Adrenal gland (tissue), 12 donors: Measurements from ENCODE around the gene RYR1. TPM values are rescaled to one million over a fixed set of nuclear protein-coding genes. Genes with fewer than 3 reads are reported as not detected.

Experiments
- DNase-seq, 7 donors: peaks; one replicate each; pipeline ENCODE4 v3.0.0-alpha.2; 2019 to 2020
- H3K27ac ChIP-seq, 5 donors: fragments of 200-600 bp; sonication (generic) in 4 of 5; 1 replicate in 3 of 5; 2 replicates in 2 of 5; pipeline versions ENCODE4 v1.5.1 to v1.8.0; 2016 to 2020; ENCODE audit warnings: mild to moderate bottlenecking in 1 of 5
- H3K27me3 ChIP-seq: fragments of 200-600 bp; 2 replicates; pipeline ENCODE4 v1.8.0; 2021
- H3K36me3 ChIP-seq, 2 donors: fragments of 200-600 bp; replicated peaks in 1 of 2; 1 replicate in 1 of 2; 2 replicates in 1 of 2; pipeline versions ENCODE4 v1.5.1 to v1.8.0; 2018 to 2022
- H3K4me1 ChIP-seq, 2 donors: fragments of 200-600 bp; replicated peaks in 1 of 2; 1 replicate in 1 of 2; 2 replicates in 1 of 2; pipeline versions ENCODE4 v1.5.1 to v1.8.0; 2018 to 2021
- H3K4me3 ChIP-seq, 4 donors: fragments of 200-600 bp; sonication (generic) in 3 of 4; one replicate each; pipeline ENCODE4 v1.5.1; 2016 to 2018
- H3K9me3 ChIP-seq, 3 donors: fragments of 200-600 bp; sonication (generic) in 1 of 3; replicated peaks in 1 of 3; 1 replicate in 2 of 3; 2 replicates in 1 of 3; pipeline versions ENCODE4 v1.5.1 to v1.8.0; 2016 to 2021
- POLR2A ChIP-seq, 2 donors: fragments of 450-650 bp; IDR thresholded peaks; one replicate each; pipeline ENCODE4 v1.6.1; 2017; ENCODE audit warnings: antibody characterized with exemption in 2 of 2, mild to moderate bottlenecking in 2 of 2, moderate library complexity in 1 of 2
- WGBS, 4 donors: extraction: QIAGEN DNeasy Blood & Tissue Kit in 2 of 4; methylation state at CpG; one replicate each; pipeline versions ENCODE4 v1.1.5 to v1.1.7; 2013 to 2017; 5-methylcytosine and 5-hydroxymethylcytosine counted together
- intact Hi-C, 2 donors: fragments of 100-400 bp; cut with DNase I; formaldehyde crosslinking; loops; one replicate each; pipeline versions ENCODE4 v1.14.1 to v1.15.0; 2022 to 2023
- polyA plus RNA-seq, 3 donors: library from polyadenylated mRNA; stranded (reverse); fragments of 200-250 nt in 2 of 3; fragments of 350-450 nt in 1 of 3; fragmentation: Illumina TruSeq in 1 of 3; extraction: RNeasy Lipid Tissue Mini Kit (QIAGEN cat#74804) in 1 of 3; gene quantifications; one replicate each; pipeline ENCODE4 v1.2.3, GENCODE V29; 2013 to 2014
- total RNA-seq, 9 donors: library from RNA; depleted of rRNA in 4 of 9; stranded (reverse); fragments of >200 nt in 4 of 9; fragments of 120-200 nt in 1 of 9; fragmentation: NEBNext Ultra II Directional in 1 of 9; extraction: Animal tissue kit (Norgen Biotek cat#: 25700) in 1 of 9; gene quantifications; one replicate each; pipeline versions ENCODE4 v1.1.0 to v1.2.4, GENCODE V29; 2013 to 2023
- TF ChIP-seq, protein P1 (sequence below), 6 experiments: fragments of 450-650 bp in 4 of 6; fragments of 200-600 bp in 2 of 6; sonication (generic) in 1 of 6; IDR thresholded peaks; 1 replicate in 5 of 6; 2 replicates in 1 of 6; pipeline versions ENCODE4 v1.5.1 to v1.8.0; 2016 to 2021; ENCODE audit warnings: antibody characterized with exemption in 6 of 6, mild to moderate bottlenecking in 2 of 6, moderate library complexity in 1 of 6
- donor health status: healthy with polysubstance abuse.
- donor health status: Bipolar disorder and iron deficiency.
- donor health status: DM: yes; HTN: yes; CAD: no.
- donor health status: DM: no; HTN: no; CAD: no.
- donor health status: DM: no; HTN: no; CAD: no.
- donor health status: DM: yes; HTN: yes; CAD: no.

Gene RYR1
- total and polyA plus RNA-seq, 12 donors = 0.90 to 10.0 (median 3.2) TPM

DNA sequence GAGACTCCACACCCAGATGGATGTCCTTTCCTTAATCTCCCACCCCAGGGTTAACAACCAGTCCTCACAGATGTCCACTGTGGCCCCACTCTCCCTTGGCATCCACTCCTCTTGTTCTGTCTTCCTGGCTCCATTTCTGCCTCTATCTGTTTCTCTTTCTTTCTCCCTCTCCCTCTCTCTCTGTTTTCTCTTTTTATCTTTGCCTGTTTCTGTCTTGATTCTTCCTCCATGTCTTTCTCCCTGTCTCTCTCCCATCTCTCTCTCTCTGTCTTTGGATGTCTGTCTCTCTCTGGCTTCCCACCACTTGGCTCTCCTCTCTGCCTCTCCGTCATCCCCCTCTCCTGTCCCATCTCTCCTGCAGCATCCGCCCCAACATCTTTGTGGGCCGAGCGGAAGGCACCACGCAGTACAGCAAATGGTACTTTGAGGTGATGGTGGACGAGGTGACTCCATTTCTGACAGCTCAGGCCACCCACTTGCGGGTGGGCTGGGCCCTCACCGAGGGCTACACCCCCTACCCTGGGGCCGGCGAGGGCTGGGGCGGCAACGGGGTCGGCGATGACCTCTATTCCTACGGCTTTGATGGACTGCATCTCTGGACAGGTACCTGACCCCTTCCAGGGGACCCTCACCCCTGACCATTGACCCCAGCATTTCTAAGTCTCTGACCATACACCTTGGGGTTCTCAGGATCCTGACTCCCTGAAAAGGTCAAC, 24.4 kb downstream of the RYR1 start:
- intact Hi-C loops = no loop called here
- Histone ChIP-seq H3K9me3 (no peaks in the 10 kb centered on the region), H3K4me1 (no peaks in the 10 kb centered on the region), H3K36me3 (no peaks in the 10 kb centered on the region), H3K27me3 (no peaks in the 10 kb centered on the region), H3K4me3 (no peak overlapping the region), H3K27ac (no peak overlapping the region)
- WGBS, 4 donors = 86 to 92% (median 88%) methylated on average over 7 to 15 of the region's 15 CpGs
- DNase-seq = no peak
- TF ChIP-seq, protein P1, sequence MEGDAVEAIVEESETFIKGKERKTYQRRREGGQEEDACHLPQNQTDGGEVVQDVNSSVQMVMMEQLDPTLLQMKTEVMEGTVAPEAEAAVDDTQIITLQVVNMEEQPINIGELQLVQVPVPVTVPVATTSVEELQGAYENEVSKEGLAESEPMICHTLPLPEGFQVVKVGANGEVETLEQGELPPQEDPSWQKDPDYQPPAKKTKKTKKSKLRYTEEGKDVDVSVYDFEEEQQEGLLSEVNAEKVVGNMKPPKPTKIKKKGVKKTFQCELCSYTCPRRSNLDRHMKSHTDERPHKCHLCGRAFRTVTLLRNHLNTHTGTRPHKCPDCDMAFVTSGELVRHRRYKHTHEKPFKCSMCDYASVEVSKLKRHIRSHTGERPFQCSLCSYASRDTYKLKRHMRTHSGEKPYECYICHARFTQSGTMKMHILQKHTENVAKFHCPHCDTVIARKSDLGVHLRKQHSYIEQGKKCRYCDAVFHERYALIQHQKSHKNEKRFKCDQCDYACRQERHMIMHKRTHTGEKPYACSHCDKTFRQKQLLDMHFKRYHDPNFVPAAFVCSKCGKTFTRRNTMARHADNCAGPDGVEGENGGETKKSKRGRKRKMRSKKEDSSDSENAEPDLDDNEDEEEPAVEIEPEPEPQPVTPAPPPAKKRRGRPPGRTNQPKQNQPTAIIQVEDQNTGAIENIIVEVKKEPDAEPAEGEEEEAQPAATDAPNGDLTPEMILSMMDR (IDR thresholded peaks at IDR 0.05) = no peak
- no peak for TF ChIP-seq POLR2A (IDR thresholded peaks at IDR 0.05)

DNA sequence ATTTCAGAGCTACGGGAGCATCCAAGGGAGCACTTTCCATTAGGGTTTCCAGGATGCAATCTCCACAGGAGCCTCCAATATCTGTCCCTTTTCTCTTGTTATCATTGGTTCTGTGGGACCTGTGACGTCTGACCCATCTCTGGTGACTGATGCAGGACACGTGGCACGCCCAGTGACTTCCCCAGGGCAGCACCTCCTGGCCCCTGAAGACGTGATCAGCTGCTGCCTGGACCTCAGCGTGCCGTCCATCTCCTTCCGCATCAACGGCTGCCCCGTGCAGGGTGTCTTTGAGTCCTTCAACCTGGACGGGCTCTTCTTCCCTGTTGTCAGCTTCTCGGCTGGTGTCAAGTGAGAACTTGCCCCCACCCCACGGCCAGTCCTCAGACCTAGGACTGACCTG, 25.5 kb downstream of the RYR1 start:
- 77 to 89% (median 85%) methylated on average over 5 to 13 of the region's 13 CpGs for WGBS, 4 donors
- Histone ChIP-seq H3K9me3 (no peaks in the 10 kb centered on the region), H3K27me3 (no peaks in the 10 kb centered on the region), H3K27ac (no peak overlapping the region), H3K4me1 (no peaks in the 10 kb centered on the region), H3K4me3 (no peak overlapping the region), H3K36me3 (no peaks in the 10 kb centered on the region)
- no peak for TF ChIP-seq POLR2A (IDR thresholded peaks at IDR 0.05)
- TF ChIP-seq, protein P1 (IDR thresholded peaks at IDR 0.05) = no peak
- DNase-seq = no peak
- intact Hi-C loops = no loop called here

DNA sequence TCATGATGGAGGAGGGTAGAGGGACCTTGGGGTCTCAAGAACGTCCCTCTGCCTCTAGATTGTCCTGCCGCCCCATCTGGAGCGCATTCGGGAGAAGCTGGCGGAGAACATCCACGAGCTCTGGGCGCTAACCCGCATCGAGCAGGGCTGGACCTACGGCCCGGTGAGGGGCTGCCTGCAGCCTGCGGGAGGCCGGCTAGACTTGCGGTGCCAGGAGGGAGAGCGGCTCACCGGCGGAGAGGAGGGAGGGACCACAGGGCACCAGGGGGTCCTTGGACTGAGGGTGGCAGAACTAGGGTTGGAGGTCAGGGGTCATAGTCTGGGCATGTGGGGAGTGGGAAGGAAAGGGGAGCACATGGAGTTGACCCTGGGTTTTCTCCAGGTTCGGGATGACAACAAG, 29.9 kb downstream of the RYR1 start:
- DNase-seq = no peak
- Histone ChIP-seq H3K4me1 (no peaks in the 10 kb centered on the region), H3K36me3 (no peaks in the 10 kb centered on the region), H3K27me3 (no peaks in the 10 kb centered on the region), H3K9me3 (no peaks in the 10 kb centered on the region), H3K4me3 (no peak overlapping the region), H3K27ac (no peak overlapping the region)
- intact Hi-C loops = no loop called here
- 83 to 91% (median 89%) methylated on average over 17 to 18 of the region's 18 CpGs for WGBS, 4 donors
- no peak for TF ChIP-seq POLR2A (IDR thresholded peaks at IDR 0.05)
- TF ChIP-seq, protein P1 (IDR thresholded peaks at IDR 0.05) = no peak

DNA sequence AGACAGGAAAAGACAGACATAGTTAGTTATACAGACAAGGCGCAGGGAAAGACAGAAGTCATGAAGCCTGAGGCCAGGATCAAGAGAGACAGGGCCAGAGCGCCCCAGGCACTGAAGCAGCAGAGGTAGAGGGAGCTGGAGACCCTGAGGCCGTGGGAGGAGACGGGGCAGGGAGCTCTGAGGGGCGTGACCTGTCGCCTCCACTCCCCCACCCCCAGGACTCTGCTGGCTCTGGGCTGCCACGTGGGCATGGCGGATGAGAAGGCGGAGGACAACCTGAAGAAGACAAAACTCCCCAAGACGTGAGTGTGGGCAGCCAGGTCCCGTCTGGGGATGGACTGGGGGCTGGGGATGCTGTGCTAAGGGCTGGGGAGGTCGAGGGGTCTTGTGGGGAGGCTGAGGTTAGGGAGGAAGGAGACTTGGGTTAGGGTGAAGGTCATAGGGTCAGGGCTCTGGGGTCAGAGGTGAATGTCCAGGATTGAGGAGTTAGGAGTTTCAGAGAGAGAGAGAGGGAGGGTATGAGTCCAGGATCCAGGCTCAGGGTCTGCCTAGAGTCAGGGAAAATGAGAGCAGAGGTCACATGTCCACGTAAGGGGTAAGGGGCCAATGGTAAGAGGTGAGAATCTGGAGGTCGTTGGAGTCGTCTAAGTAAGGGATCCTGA, 31.1 kb downstream of the RYR1 start:
- Histone ChIP-seq H3K4me1 (no peaks in the 10 kb centered on the region), H3K36me3 (no peaks in the 10 kb centered on the region), H3K27me3 (no peaks in the 10 kb centered on the region), H3K4me3 (no peak overlapping the region), H3K9me3 (no peaks in the 10 kb centered on the region), H3K27ac (no peak overlapping the region)
- TF ChIP-seq, protein P1 (IDR thresholded peaks at IDR 0.05) = no peak
- no peak for TF ChIP-seq POLR2A (IDR thresholded peaks at IDR 0.05)
- intact Hi-C loops = no loop called here
- 48 to 61% (median 58%) methylated on average over 15 of the region's 15 CpGs for WGBS, 4 donors
- no peak for DNase-seq
